8988T (cell line): ENCODE data around the gene CCDC191.

Experiments
- DNase-seq: peaks from one replicate; pipeline ENCODE4 v3.0.0; 2011

Gene CCDC191

GRCh38 chr3:114058646-114059045, 2.3 kb upstream of the CCDC191 start:
- no peak for DNase-seq

GRCh38 chr3:114057011-114057347, 653 bp upstream of the CCDC191 start:
- DNase-seq, result no peak

DNA sequence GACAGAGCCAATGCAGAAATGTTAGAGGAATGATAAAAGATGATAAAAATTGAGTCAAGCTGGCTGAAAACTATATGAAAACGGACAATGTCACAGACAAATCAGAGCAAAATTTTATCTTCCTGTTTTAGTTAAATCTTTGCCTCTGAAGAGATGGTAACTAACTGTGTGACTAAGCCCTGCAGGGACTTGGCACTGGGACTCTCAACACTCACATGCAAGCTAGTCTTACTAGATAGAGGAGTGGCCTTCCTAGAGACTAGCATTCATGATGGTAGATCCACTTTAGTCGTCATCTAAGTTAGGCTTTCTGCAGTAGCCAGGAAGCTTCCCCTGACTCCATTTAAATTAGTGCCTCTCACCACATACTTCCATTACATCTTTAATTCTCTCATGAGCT, 4.1 kb downstream of the CCDC191 start:
- DNase-seq, result no peak

DNA sequence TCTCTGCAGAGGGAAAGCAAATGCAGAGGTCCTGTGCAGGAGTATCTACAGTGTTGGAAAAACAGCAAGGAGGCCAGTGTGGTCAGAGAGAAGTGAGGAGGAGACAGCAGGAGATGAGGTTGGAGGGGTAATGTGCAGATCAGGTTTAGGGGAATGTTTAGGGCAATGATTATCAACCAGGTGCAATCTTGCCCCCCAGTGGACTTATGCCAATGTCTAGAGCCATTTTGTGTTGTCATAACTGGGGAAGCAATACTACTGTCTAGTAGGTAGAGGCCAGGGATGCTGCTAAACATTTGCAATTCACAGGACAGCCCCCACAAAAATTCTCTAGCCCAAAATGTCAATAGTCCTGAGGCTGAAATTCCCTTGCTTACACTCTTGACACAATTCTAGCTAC, 13.1 kb downstream of the CCDC191 start:
- no peak for DNase-seq

GRCh38 chr3:114035896-114036295, 20.4 kb downstream of the CCDC191 start:
- no peak for DNase-seq

- no peak for DNase-seq
Measured at GRCh38 chr3:114034787-114035545, 21.4 kb downstream of the CCDC191 start.

DNA sequence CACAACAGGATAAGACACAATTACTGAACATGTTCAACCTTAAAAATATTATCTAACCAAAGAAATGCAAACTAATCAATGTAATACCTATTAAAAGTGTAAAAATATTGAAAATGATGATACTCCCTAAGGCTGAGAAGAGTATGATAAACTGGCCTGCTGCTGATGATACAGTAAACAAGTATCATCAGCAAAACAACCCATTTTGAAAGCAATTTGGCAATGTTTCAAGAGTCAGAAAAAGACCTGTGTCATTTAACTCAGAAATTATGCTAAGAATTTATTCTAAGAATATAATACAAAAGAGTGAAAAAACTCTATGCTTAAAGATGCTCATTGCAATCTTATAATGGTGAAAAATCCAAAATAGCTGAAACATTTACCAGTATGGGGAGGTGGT, 22.1 kb downstream of the CCDC191 start:
- no peak for DNase-seq

DNA sequence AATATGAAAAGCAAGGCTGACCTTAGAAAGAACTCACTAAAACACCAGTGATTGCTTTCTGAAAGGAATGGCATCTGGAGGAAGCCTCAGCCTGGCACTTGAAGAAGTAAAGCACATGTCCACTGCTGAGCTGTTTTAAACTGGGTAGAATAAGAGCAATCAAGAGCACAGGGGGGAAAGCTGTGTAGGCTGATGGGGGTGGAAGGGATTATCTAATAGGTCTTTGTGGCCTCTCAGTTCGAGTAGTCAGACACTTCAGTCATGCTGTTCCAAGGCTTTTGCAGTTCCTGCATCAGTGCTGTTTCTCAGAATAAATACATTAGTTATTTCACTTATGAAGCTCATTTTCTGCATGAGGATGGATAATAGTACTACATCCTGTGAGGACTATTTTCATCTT, 22.6 kb downstream of the CCDC191 start:
- no peak for DNase-seq

GRCh38 chr3:114026331-114026730, 30.0 kb downstream of the CCDC191 start:
- DNase-seq, result no peak

DNA sequence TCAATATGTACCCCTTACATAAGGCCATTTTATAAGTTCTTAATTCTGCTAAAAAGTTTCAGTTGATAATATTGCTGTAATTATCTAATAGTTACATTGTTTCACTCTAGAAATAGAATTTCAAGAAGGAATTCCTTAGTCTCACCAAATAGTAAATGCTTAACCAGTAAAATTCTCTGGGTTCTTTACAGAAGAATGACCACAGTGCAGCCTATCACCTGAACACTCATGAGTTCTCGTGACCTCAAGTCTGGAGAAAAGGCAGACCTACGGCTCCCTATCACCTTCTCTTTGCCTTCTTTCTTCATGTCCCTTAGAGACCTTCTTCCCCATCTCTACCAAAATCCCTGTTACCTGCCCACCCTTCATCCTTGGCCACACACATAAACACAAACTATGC, 30.9 kb downstream of the CCDC191 start:
- no peak for DNase-seq

DNA sequence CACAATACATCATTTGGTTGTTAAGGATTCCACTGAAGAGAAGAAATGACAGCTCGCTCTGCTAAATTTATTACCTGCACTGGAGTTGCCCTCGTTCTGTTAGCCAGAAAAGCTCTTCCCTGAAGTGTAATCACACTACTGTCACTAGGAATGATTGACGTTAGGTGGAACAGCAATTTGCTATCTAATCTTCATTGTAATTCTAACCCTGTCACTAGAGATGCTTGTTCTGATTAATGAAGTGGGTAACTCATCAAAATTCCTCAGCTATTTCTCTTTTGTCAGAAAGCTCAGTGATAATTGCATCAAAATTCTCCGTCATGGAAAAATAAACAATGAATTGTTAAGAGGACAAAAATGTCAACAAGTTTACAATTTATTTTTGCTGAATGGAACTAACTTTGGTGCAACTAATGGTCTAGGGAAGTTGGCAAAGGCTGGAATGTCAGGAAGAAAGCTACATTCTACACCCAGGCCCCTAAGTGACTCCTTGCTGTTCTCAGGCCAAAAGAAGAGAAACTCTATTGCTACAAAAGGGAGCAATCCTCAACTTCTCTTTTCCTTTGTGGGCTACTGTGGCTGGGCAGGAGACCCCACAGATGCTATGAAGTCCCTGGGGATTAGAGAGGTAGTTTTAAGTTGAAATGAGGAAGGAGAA, 34.1 kb downstream of the CCDC191 start:
- no peak for DNase-seq

- DNase-seq, result no peak
Measured at GRCh38 chr3:114020907-114021306, 35.4 kb downstream of the CCDC191 start.

DNA sequence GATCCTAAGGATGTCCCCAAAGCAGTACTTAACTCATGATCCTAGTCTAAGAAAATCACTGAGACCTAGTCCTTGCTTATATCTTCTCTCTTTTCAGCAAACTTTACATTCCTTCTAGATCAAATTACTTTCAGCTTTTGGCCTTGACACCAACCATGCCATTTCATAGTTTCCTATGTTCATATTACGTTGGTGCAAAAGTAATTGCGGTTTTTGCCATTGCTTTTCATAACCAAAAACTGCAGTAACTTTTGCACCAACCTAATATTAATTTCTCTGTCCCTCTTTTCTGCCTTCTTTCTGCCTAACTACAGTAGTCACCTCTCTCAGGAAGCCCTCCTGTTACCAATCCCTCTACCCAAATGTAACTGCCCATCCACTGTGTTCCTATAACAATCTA, 36.8 kb downstream of the CCDC191 start:
- no peak for DNase-seq

- DNase-seq, result no peak
Measured at GRCh38 chr3:114014211-114014610, 42.1 kb downstream of the CCDC191 start.

DNA sequence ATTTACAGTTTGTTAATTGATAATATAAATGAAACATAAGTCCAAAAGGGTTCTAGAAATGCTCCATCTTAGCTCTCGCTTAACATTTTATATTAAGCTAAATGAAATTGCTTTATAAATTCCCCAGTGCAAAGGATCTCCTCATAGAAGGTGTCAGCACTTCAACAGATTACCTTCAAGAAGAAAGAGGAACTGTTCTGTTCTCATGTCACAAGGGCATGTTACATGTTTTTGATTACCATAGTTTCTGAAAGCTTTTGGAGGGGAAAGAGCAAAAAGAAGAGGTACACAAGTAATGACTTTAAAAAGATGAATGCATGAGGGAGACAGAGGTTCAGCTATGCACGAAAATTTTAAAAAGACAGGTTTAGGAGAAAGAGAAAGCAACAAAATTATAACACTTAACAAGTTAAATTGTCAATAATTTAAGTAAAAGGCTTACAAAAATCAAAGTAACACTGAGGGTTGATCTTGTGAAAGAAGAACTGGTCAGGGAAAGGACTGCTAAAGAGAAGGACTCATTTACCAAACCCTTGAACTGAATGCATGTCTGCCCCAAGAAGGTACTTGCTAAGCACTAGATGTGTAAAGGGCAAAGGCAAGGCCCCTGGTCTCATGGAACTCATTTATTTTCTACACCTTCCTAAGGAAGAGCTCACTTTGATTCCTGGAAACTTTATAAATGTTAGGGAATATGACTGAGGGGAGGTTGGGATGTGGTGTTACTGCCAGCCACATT, 45.1 kb downstream of the CCDC191 start:
- no peak for DNase-seq

GRCh38 chr3:114005481-114005880, 50.8 kb downstream of the CCDC191 start:
- no peak for DNase-seq

DNA sequence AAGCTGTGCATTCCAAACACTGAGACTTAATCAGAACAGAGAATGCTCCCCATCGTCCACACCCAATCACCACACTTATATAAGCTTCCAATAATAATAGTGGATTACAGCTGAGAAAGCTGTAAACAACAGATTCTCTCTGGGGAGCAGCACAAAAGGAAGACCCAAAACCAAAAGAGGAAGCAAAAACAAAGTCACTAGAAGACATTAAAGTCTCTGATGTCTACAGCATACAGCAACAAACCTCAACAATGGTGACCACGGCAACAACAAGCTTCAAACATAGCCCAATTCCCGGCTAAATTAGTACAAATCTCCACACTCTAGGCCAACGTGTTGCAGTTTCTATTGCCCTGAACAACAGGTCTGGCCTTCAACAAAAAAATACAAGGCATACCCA, 70.8 kb downstream of the CCDC191 start:
- no peak for DNase-seq

- DNase-seq, result no peak
Measured at GRCh38 chr3:113983544-113983943, 72.8 kb downstream of the CCDC191 start.

DNA sequence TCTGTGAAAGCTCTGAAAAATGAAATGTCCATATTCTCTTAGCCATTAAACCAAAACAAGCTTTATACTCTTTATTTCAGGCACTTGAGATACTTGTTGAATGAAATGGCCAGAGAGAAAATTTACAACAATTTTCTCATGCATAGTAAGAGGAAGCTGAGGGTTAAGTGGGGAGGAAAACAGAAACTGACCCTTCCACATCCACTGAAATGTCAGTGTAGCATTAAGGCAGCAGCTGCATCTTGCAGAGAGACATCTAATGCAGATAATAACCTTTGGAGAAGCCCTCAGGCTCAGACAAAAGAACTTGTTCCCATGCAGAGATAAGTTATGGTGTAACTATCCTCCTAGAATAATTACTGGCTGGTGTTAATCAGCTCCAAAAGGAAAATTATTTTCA, 74.5 kb downstream of the CCDC191 start:
- DNase-seq, result no peak

DNA sequence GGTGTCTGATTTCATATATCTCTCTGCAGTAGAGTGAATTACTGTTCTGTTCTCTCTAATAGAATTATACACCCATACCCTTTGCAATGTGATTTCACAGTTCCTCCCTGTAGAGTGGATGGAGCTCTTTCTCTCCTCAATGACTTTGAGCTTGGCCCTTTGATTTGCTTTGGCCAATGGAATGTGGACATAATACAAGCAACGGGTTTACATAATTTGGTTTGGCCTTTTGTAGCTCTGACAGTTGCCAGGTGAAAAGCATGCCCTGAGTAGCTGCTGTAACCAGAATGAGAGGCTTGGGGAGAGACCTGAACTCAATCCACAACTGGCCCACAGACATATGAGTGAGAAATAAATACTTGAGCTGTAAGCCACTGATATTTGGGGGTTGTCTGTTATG, 76.4 kb downstream of the CCDC191 start:
- DNase-seq, result no peak

GRCh38 chr3:113977822-113978221, 78.5 kb downstream of the CCDC191 start:
- no peak for DNase-seq

DNA sequence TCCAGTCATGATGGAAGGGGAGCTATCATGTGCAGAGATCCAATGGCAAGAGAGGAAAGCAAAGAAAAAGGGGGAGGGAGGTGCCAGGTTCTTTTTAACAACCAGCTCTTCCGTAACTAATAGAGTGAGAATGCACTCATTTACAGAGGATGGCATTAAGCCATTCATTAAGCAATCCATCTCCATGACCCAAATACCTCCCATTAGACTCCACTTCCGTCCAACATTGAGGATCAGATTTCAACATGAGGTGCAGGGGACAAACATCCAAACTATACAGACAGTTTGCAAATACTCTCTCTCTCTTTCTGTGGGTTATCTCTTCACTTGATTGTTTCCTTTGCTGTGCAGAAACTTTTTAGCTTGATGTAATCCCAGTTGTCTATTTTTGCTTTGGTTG, 87.3 kb downstream of the CCDC191 start:
- no peak for DNase-seq

GRCh38 chr3:113966172-113966571, 90.2 kb downstream of the CCDC191 start:
- no peak for DNase-seq

DNA sequence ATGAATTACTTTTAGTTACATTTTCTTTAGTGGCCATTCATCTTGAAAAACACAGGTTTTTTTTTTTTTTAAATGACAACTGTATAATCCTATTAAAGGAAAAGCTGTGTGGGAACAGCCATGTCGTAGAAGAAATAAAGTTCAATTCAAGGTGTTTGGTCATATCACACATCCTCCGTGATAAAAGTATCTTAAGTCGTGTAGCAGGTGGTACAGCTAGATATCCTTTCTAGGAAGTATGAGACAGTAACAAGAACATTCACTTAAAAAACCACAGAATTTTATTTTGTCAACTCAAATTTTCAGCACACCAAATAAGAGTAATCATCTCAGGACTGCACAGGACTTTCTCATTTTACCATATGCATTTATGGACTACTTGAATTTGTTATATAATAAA, 92.4 kb downstream of the CCDC191 start:
- DNase-seq, result no peak
